ENCODE results near the gene IFRD1.

GRCh38 chr7:112485766-112486165, 35.5 kb downstream of the IFRD1 start:
- TF ChIP-seq, protein P1, sequence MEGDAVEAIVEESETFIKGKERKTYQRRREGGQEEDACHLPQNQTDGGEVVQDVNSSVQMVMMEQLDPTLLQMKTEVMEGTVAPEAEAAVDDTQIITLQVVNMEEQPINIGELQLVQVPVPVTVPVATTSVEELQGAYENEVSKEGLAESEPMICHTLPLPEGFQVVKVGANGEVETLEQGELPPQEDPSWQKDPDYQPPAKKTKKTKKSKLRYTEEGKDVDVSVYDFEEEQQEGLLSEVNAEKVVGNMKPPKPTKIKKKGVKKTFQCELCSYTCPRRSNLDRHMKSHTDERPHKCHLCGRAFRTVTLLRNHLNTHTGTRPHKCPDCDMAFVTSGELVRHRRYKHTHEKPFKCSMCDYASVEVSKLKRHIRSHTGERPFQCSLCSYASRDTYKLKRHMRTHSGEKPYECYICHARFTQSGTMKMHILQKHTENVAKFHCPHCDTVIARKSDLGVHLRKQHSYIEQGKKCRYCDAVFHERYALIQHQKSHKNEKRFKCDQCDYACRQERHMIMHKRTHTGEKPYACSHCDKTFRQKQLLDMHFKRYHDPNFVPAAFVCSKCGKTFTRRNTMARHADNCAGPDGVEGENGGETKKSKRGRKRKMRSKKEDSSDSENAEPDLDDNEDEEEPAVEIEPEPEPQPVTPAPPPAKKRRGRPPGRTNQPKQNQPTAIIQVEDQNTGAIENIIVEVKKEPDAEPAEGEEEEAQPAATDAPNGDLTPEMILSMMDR (conservative IDR thresholded peaks at IDR 0.05 in 1 of 2, IDR thresholded peaks at IDR 0.05 in 1 of 2; ENCODE audit: extremely low read depth in 1 of 2, insufficient read depth in 1 of 2, low read depth in 1 of 2, low read length in 2 of 2) = no peak
- no peak for TF ChIP-seq EZH2 (IDR thresholded peaks at IDR 0.05; ENCODE audit: borderline replicate concordance, low read length)
